ENCODE data around the gene BHLHE23. TPM values are rescaled to one million over a fixed set of nuclear protein-coding genes. Genes with fewer than 3 reads are reported as not detected.
A peak's percentile ranks its signal among the peaks of the same experiment; 100 is the strongest.

Gene BHLHE23
- total RNA-seq, 1 donor: 1.3 TPM

- no peak for DNase-seq (ENCODE audit: low read depth in 2 of 3, low spot score in 2 of 3)
Measured at GRCh38 chr20:62994869-62995281, 11.9 kb downstream of the BHLHE23 start.

DNA sequence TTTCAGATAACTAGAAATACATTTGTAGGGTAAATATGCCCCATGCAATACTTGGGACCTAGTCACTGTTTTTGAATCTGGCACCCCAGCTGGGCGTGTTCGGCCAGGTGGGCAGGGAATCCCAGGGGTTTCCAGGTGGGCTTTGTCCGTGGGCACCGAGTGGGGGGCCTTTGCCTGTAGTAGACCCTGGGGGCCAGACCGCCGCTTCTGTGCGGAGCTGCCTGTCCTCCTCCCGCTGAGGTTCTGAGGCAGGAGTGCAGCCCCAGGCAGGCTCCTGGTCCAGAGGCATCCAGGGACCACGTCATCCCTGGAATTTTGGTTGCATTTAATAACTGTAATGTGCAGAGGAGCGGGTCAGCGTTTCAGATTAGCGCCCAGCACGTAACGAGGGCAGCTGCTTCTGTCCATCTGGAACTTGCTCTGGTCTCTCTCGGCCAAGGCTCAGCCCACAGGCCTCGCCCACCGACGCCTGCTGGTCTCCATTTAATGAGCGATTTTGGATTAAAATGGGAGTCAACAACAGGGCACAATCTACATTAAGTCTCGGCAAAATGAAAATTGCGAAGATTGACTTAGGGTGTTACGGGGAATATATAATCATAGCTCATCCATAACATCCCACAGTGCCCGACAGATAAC is 12.8 kb downstream of the BHLHE23 start:
- DNase-seq (ENCODE audit: low read depth in 2 of 3, low spot score in 2 of 3): no peak

DNA sequence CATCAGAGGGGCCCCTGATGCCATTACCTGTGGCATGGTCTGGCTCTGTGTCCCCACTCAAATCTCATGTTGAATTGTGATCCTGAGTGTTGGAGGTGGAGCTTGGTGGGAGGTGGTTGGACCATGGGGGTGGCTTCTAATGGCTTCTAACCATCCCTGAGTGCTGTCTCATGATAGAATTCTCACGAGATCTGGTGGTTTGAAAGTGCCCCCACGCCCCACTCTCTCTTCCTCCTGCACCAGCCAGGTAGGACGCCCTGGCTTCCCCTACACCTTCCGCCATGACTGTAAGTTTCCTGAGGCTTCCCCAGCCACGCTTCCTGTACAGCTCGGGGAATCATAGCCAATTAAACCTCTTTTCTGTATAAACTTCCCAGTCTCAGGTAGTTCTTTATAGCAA is 14.9 kb downstream of the BHLHE23 start:
- no peak for DNase-seq (ENCODE audit: low read depth in 2 of 3, low spot score in 2 of 3)

DNA sequence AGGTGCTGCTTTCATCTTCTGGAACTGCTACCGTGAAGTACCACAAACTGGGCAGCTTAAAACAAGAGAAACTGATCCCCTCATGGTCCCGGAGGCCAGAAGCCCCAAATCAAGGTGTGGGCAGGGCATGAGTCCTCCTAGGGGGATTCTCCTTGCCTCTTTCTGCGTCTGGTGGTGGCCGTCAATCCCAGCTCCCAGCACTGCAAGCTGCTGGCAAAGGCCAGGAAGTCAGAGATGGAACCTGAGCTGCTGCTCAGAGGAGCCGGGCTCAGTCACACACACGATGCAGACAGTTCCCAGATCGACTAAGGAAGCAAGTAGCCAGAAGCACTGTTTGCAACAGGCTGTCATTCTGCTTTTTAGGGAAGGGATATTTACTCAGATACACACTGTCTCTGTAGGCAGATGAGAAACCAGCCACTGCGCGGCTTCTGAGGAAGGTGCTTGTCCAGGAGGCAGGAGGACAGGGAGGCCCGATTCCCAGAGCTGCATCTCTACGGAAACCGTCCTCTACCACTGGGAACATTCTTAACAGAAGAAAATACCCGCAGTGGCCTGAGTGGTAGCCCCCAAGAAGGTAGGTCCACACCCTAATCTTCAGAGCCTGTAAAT is 15.5 kb downstream of the BHLHE23 start:
- no peak for DNase-seq (ENCODE audit: low read depth in 2 of 3, low spot score in 2 of 3)

GRCh38 chr20:62990306-62990825 is 16.4 kb downstream of the BHLHE23 start:
- DNase-seq (ENCODE audit: low read depth in 2 of 3, low spot score in 2 of 3): no peak

GRCh38 chr20:62989201-62989601 is 17.6 kb downstream of the BHLHE23 start:
- peak in 1 of 3 donors; percentile 61 for DNase-seq (ENCODE audit: low read depth in 2 of 3, low spot score in 2 of 3)

DNA sequence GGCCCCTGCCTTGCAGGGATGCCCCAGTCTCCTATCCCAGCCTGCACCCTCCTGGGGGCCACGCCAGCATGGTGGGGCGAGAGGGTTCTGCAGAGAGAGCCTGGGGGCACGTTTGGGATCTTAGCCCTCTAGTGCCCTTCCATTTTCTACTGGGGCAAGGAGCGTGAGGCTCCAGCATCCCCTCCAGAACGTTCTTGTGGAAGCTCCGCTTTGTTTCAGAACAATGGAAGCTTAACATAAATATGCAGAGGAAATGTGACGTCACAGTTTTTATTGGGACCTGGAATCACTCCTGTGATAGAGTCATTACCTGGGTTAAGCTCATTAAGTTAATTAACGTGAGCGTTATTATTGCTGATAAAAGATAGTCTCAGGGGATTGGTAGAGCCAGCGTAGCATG is 19.6 kb downstream of the BHLHE23 start:
- DNase-seq (ENCODE audit: low read depth in 2 of 3, low spot score in 2 of 3): no peak

- no peak for DNase-seq (ENCODE audit: low read depth in 2 of 3, low spot score in 2 of 3)
Measured at GRCh38 chr20:62986257-62986800, 20.4 kb downstream of the BHLHE23 start.

GRCh38 chr20:62985444-62985778 is 21.4 kb downstream of the BHLHE23 start:
- no peak for DNase-seq (ENCODE audit: low read depth in 2 of 3, low spot score in 2 of 3)

DNA sequence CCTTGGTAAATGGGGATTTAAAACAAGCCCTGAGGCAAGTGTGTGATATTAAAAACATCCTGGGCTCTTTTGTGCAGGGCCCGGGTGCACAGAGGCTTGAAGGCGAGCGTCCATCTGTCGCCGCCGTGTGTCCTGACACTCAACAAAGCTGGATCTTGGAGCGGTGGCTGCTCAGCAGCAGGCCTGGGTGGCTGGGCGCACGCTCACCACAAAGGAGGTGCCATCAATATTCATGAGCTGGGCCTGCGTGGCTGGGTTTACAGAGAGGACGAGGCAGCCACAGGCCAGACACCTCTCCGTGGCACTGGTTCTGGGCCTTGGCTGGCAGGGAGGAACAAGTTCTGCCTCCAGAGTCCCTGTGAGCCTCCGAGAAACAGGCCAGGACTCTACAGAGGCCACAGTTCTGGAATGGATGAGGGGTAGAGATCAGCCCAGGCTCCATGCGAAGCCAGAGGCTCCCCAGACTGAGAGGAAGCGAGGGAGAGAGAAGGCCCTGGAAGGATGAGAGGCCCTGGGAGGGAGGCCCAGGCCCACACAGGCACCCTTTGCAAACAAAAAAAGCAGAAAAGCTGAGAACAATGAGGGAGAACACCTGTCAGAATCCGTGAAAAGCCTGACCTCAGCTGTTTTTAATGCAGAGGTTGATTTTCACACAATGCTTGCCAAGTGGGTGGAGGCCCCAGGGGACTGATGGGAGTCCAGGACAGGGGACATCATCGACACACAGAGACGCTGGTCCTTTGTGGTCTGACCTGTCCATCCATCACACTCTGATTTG is 21.9 kb downstream of the BHLHE23 start:
- DNase-seq (ENCODE audit: low read depth in 2 of 3, low spot score in 2 of 3): no peak

DNA sequence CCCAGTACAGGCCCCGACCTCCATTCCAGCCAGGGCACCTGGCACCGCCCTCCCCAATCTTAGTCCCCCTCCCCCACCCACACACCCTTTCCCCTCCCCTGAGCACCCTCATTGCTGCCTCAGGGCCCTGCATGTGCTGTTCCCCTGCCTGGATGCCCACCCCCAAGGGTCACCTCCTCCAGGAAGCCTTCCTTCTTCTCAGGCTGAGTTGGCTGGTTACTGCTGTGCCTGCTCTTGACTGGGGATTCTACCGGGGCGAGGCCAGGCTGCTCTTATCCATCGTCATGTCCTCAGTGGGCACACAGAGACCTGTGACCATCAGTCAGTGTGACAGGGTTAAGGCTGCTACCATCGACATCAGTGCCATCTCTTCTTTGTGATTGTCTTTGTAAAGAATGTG is 23.6 kb downstream of the BHLHE23 start:
- DNase-seq (ENCODE audit: low read depth in 2 of 3, low spot score in 2 of 3): no peak

DNA sequence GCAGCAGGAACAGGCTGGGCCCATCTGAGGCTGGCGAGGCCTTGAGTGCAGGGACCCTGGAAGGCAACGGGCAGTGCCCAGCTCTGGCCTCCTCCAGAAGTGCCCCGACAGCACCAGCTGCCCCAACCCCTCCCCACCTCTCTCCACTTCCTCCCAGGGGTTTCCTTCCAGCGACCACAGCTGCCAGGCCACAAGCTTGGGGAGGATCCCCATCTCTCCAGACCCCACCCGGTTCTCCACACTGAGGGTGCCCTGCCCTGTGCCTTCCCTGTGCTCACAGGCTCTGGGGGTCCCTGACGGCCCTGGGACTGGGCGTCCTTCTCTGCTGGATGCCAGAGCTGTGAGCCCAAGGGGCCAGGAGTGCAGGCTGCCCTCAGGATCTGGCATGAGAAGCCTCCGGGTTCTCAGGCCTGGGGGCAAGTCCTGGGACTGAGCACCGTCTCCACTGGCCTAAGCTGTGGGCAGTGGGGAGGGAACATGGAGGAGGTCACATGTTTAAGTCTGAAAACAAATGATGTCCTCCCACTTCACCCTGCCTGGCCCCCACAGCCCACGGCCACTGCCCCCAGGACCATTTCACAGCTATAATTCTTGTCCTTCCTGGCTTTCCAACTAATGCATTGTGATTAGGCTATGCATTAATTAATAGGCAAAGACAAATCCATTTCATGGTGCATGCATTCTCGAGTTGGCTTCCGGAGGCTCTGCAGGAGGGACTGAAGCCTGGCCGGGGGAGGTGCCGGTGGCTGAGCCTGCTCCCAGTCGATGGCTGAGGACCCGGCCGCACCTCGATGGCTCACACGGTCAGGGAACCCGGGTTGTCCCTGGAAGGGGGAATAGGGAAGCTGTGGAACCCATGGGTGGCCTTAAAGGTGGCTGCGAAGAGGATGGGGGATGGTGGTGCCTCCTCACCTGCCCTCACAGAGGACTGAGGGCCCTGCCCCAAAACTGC is 24.4 kb downstream of the BHLHE23 start:
- peak in 1 of 3 donors; percentile 83 for DNase-seq (ENCODE audit: low read depth in 2 of 3, low spot score in 2 of 3)

GRCh38 chr20:62980970-62981369 is 25.8 kb downstream of the BHLHE23 start:
- DNase-seq (ENCODE audit: low read depth in 2 of 3, low spot score in 2 of 3): peak in 2 of 3 donors; percentile 70 to 87

GRCh38 chr20:62980380-62980960 is 26.3 kb downstream of the BHLHE23 start:
- DNase-seq (ENCODE audit: low read depth in 2 of 3, low spot score in 2 of 3): peak in 1 of 3 donors; percentile 82

DNA sequence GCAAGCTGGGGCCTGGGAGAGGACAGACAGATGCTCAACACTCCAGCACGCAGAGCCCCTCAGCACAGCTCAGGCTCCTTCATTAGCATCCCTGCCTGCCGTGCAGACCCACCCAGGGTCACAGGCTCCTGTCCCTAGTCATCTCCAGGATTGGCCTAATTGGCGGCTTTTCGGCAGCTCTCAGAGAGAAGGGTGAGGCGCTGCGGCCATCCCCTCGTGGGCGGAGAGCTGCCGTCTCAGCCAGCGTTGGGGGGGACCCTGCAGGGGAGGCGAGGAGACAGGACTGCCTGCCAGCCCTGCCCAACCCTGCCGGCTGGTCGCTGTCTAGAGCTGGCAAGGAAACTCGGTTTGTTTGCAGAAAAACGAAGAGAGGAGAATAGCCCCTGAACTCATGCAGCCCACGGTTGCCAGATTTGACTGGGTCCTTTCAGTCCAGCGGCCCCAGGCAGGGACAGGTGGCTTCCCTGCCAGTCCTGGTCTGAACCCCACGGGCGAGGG is 26.8 kb downstream of the BHLHE23 start:
- no peak for DNase-seq (ENCODE audit: low read depth in 2 of 3, low spot score in 2 of 3)

GRCh38 chr20:62979310-62979709 is 27.5 kb downstream of the BHLHE23 start:
- DNase-seq (ENCODE audit: low read depth in 2 of 3, low spot score in 2 of 3): peak in 1 of 3 donors; percentile 36

GRCh38 chr20:62978561-62978943 is 28.2 kb downstream of the BHLHE23 start:
- DNase-seq (ENCODE audit: low read depth in 2 of 3, low spot score in 2 of 3): peak in 2 of 3 donors; percentile 60 to 63

DNA sequence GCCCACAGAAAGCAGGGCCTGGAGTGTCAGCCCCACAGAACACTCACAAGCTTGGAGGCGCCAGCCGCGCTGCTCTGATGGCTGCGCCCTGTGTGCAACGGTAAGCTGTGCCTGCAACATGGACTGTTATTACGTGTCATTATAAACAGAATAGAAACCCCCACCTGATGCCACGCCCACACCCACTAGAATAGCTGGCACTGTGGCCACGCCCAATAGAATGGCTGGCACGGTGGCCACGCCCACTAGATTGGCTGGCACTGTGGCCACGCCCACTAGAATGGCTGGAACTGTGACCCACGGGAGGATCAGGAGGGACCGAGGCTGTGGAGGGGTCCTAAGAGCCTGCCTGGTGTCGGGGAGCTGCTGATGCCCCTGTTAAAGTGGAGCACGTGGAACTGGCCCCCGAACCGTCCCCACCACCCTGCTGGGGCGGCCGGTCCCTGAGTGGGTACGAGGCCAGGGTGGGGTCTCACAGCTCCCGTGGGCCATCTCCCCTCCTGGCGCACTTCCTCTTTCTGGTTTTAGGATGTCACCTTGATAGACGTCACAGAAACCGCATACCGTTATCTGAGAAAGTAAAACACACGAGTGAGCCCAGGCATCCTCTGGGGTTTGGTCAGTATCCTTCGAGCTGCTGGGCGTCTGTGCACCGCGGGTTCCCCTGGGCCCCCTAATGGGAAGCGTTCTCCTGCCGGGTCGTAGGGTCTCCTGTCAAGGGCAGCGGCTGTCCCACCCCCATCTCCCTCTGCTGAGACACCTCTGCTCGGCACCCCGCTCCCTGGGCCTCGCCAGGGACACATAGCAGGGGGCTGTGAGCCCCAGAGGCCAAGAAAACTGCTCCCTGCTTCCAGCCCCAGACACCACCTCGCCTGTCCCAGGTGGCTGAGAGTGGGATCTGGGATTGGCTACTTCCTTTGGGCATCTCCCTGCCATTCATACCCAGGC is 28.9 kb downstream of the BHLHE23 start:
- peak; percentile 61 to 96 (median 87) for DNase-seq (ENCODE audit: low read depth in 2 of 3, low spot score in 2 of 3)

GRCh38 chr20:62976886-62977285 is 29.9 kb downstream of the BHLHE23 start:
- no peak for DNase-seq (ENCODE audit: low read depth in 2 of 3, low spot score in 2 of 3)
